ENCODE data around the gene KCNQ1. TPM values are rescaled to one million over a fixed set of nuclear protein-coding genes. Genes with fewer than 3 reads are reported as not detected.
A peak's percentile ranks its signal among the peaks of the same experiment; 100 is the strongest.

Gene KCNQ1
- total RNA-seq, 3 donors from 2014 or later = 15.5 to 44.7 (median 37.4) TPM

DNA sequence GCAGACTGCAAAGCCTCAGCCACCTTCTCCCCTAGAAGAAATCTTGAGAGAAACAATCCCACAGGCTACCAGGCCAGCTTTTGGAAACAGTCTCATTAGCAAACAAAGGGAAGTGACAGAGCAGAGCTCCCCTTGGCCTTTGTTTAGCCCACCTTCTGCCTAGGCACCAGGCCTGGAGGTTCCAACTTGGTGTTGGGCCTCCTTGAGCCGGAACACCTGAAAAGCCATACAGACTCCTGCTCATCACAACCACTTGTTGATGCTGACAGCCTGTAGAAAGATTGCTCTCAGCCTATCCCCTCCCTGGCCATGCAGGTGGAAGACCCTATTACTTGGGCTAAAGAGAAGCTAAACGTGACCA is 228.4 kb downstream of the KCNQ1 start:
- no peaks in the 10 kb centered on the region for H3K4me1 ChIP-seq (ENCODE audit: low read depth)
- TF ChIP-seq, protein P1, sequence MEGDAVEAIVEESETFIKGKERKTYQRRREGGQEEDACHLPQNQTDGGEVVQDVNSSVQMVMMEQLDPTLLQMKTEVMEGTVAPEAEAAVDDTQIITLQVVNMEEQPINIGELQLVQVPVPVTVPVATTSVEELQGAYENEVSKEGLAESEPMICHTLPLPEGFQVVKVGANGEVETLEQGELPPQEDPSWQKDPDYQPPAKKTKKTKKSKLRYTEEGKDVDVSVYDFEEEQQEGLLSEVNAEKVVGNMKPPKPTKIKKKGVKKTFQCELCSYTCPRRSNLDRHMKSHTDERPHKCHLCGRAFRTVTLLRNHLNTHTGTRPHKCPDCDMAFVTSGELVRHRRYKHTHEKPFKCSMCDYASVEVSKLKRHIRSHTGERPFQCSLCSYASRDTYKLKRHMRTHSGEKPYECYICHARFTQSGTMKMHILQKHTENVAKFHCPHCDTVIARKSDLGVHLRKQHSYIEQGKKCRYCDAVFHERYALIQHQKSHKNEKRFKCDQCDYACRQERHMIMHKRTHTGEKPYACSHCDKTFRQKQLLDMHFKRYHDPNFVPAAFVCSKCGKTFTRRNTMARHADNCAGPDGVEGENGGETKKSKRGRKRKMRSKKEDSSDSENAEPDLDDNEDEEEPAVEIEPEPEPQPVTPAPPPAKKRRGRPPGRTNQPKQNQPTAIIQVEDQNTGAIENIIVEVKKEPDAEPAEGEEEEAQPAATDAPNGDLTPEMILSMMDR (IDR thresholded peaks at IDR 0.05) = no peak
- no peak for ATAC-seq
- intact Hi-C loops (cut with DNase I, micrococcal nuclease) = no loop called here
- H3K4me3 ChIP-seq = no peak overlapping the region
- no peaks in the 10 kb centered on the region for H3K36me3 ChIP-seq (ENCODE audit: low read depth)
- no peak for DNase-seq
- no peaks in the 10 kb centered on the region for H3K9me3 ChIP-seq

DNA sequence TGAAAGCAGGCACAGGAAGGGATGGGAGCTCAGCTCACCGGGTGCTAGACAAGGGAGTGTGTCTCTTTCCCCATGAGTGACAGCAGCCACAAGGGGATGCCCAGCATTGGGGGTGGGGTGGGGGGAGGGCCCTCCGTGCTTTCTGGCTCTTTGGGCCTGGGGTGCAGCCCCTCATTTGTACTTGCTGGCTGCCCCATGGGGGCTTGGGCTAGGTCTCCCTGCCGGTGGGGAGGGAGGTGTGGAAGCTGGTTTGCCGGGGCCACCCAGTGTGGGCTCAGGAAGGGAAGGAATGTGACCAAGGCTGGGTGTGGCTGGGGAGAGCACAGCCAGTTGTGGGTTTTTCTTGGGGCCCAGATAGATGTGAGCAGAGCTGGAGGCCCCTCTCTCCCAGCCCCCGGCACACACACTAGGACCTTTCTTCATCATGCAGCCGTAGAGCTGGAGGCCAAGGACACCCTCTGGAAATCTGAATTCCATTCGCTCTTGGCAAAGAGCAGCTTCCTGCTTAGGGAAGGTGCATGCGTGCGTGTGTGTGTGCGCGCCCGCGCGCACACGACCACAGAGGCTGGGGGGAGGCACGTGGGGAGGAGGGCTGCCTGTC is 229.2 kb downstream of the KCNQ1 start:
- Histone ChIP-seq H3K4me3 (no peak overlapping the region), H3K4me1 (ENCODE audit: low read depth) (no peaks in the 10 kb centered on the region), H3K36me3 (ENCODE audit: low read depth) (no peaks in the 10 kb centered on the region), H3K9me3 (no peaks in the 10 kb centered on the region)
- intact Hi-C loops (cut with DNase I, micrococcal nuclease) = no loop called here
- ATAC-seq (no peak), DNase-seq (no peak)
- TF ChIP-seq, protein P1 (IDR thresholded peaks at IDR 0.05) = no peak

DNA sequence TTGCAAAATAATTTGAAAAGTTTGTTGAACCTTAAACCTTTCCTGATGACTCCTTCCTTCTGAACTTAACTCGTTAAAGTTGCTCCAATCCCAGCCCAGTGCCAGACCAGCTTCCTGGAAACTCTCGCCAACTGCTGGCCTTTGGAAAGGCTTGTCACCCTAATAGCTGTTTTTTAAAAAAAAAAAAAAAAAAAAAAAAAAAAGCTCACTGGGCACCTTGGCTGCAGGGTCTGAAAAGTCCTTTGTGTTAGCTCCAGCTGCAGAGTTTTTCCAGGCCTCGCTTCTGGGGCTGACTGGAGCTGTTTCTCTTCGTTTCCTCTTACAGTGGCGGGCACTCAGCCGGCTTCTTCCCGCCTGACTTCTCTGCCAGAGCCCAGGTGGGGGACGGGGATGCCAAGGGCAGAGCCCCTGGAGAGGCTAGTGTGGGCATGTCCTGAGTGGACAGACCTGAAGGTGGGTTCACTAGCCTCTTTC is 229.9 kb downstream of the KCNQ1 start:
- ATAC-seq = no peak

DNA sequence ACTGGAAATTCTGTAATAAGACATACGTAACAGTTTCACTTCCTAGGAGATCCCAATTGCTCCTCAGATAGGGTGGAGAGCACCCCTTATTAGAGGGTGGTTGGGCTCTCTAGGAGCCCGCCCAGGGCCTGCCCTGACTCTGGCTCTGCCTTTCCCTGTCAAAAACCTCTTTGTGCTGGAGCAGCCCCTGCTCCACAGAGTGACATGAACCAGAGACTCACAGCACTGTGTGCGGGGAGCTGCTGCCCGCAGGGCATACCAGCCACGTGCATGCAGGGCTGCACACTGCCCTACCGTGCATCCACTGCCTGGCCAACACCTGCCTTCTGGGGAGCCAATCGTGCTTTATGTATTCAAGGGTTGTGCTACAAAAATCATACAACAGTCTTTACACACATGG is 230.7 kb downstream of the KCNQ1 start:
- TF ChIP-seq, protein P1 (IDR thresholded peaks at IDR 0.05) = no peak
- Histone ChIP-seq H3K4me3 (no peak overlapping the region), H3K36me3 (ENCODE audit: low read depth) (no peaks in the 10 kb centered on the region), H3K9me3 (no peaks in the 10 kb centered on the region), H3K4me1 (ENCODE audit: low read depth) (no peaks in the 10 kb centered on the region)
- ATAC-seq = no peak
- intact Hi-C loops (cut with DNase I, micrococcal nuclease) = no loop called here
- DNase-seq = no peak

More for the DNA sequence above, 229.9 kb downstream of the KCNQ1 start:
- H3K4me3 ChIP-seq = no peak overlapping the region
- no peak for DNase-seq
- TF ChIP-seq, protein P1 (IDR thresholded peaks at IDR 0.05) = no peak
- H3K36me3 ChIP-seq (ENCODE audit: low read depth) = no peaks in the 10 kb centered on the region
- H3K4me1 ChIP-seq (ENCODE audit: low read depth) = no peaks in the 10 kb centered on the region
- H3K9me3 ChIP-seq = no peaks in the 10 kb centered on the region
- intact Hi-C loops (cut with DNase I, micrococcal nuclease) = no loop called here

DNA sequence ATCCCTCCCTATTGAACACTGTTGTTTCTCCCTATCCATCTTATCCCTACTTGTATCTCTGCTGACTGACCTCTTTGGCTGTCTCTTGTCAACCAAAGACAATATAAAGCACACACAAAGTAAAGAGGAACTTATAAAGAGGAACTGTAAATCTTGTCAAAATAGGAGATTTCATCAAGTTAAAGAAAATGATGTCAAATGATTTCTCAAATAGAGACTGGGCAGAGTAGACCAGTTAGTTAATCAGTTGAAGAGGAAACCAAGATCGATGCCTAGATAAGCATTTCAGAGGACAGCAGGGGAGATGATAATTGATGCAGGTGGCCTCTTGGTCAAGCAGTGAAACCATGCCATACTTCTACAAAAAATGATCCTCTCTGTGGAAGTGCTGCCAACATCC is 232.3 kb downstream of the KCNQ1 start:
- peak; percentile 16 for ATAC-seq
- TF ChIP-seq, protein P1 (IDR thresholded peaks at IDR 0.05) = no peak
- H3K4me3 ChIP-seq = no peak overlapping the region

DNA sequence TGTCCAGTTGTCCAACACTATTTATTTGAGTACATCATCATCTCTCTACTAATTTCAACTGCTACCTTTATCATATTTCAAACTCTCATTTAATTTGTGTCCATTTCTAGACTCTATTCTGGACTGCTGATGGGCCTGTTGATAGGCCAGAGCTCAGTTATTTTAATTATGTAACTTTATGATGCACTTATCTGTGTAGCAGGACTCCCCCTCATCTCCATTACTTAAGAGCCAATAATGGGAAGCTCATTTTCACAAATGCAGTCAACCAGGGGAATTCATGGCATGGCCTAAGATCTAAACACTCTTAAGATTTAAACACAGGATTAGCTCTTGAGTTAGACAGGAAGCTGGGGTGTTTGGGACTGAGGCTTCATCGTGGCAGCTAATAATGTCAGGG is 233.6 kb downstream of the KCNQ1 start:
- TF ChIP-seq, protein P1 (IDR thresholded peaks at IDR 0.05) = no peak
- Histone ChIP-seq H3K4me1 (ENCODE audit: low read depth) (no peaks in the 10 kb centered on the region), H3K9me3 (no peaks in the 10 kb centered on the region), H3K4me3 (no peak overlapping the region), H3K36me3 (ENCODE audit: low read depth) (no peaks in the 10 kb centered on the region)
- ATAC-seq (no peak), DNase-seq (no peak)
- intact Hi-C loops (cut with DNase I, micrococcal nuclease) = no loop called here

More for the DNA sequence above, 232.3 kb downstream of the KCNQ1 start:
- intact Hi-C loops (cut with DNase I, micrococcal nuclease) = no loop called here
- no peaks in the 10 kb centered on the region for H3K36me3 ChIP-seq (ENCODE audit: low read depth)
- DNase-seq = no peak
- H3K4me1 ChIP-seq (ENCODE audit: low read depth) = no peaks in the 10 kb centered on the region
- H3K9me3 ChIP-seq = no peaks in the 10 kb centered on the region
